HFFc6 (cell line): ENCODE results near the gene TENM3. TPM values are rescaled to one million over a fixed set of nuclear protein-coding genes. Genes with fewer than 3 reads are reported as not detected.

ENCODE experiments used
- DNase-seq: peaks from one replicate; pipeline ENCODE4 v3.0.0-alpha.2; 2018
- H3K27ac Mint-ChIP-seq: 2 replicates; pipeline ENCODE4 v1.8.0; 2020; ENCODE audit warnings: mild to moderate bottlenecking, mixed read lengths
- H3K27me3 Mint-ChIP-seq: 2 replicates; pipeline ENCODE4 v1.8.0; 2021; ENCODE audit warnings: mild to moderate bottlenecking, moderate library complexity, mixed read lengths; ENCODE audit not compliant: insufficient read depth
- H3K36me3 Mint-ChIP-seq: 2 replicates; pipeline ENCODE4 v1.8.0; 2021; ENCODE audit warnings: low read depth, mixed read lengths
- H3K4me1 Mint-ChIP-seq: 2 replicates; pipeline ENCODE4 v1.8.0; 2020; ENCODE audit warnings: low read depth, mixed read lengths
- H3K4me3 Mint-ChIP-seq: 2 replicates; pipeline ENCODE4 v1.8.0; 2020; ENCODE audit warnings: mild to moderate bottlenecking, moderate library complexity, mixed read lengths
- H3K9me3 Mint-ChIP-seq: 2 replicates; pipeline ENCODE4 v1.8.0; 2020; ENCODE audit warnings: mild to moderate bottlenecking, mixed read lengths
- total RNA-seq, 6 experiments: library from RNA; stranded (reverse); fragmentation: NEBNext Ultra II Directional; extraction: Animal tissue kit (Norgen Biotek cat#: 25700); gene quantifications; 2 replicates in 1 of 6; 3 replicates in 5 of 6; pipeline ENCODE4 v1.2.3, GENCODE V29; 2021
- TF ChIP-seq, protein P1 (sequence below): fragments of 200-600 bp; sonication (generic); IDR thresholded peaks from 2 replicates; pipeline ENCODE4 v1.5.0; 2021; ENCODE audit warnings: antibody characterized with exemption, mild to moderate bottlenecking

The TENM3 gene
- total RNA-seq, 6 experiments from 2014 or later: 31.1 to 52.1 (median 42.0) TPM

DNA sequence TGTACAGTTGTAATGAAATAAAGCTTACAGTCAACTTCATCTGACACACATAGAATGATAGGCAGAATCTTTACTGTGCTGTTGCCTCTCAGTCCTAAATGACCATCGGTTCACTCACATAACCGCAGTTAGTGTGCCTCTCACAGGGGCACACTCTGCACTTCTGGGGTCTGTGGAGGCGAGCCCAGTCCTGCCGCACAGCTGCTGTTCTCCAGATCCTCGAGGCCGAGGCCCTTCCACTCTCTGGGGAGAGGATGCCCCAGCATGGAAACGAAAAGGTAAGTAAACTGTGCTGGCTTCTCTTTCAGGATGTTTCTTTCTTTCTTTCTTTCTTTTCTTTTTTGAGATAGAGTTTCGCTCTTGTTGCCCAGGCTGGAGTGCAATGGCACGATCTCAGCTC lies 586.0 kb downstream of the TENM3 start:
- Mint-ChIP-seq H3K4me3 (no peak overlapping the region), H3K36me3 (no peaks in the 10 kb centered on the region), H3K9me3 (no peaks in the 10 kb centered on the region), H3K27me3 (peaks cover 23% of the 10 kb centered on the region), H3K27ac (no peak overlapping the region), H3K4me1 (no peaks in the 10 kb centered on the region)
- DNase-seq: no peak
- TF ChIP-seq, protein P1, sequence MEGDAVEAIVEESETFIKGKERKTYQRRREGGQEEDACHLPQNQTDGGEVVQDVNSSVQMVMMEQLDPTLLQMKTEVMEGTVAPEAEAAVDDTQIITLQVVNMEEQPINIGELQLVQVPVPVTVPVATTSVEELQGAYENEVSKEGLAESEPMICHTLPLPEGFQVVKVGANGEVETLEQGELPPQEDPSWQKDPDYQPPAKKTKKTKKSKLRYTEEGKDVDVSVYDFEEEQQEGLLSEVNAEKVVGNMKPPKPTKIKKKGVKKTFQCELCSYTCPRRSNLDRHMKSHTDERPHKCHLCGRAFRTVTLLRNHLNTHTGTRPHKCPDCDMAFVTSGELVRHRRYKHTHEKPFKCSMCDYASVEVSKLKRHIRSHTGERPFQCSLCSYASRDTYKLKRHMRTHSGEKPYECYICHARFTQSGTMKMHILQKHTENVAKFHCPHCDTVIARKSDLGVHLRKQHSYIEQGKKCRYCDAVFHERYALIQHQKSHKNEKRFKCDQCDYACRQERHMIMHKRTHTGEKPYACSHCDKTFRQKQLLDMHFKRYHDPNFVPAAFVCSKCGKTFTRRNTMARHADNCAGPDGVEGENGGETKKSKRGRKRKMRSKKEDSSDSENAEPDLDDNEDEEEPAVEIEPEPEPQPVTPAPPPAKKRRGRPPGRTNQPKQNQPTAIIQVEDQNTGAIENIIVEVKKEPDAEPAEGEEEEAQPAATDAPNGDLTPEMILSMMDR: no peak

DNA sequence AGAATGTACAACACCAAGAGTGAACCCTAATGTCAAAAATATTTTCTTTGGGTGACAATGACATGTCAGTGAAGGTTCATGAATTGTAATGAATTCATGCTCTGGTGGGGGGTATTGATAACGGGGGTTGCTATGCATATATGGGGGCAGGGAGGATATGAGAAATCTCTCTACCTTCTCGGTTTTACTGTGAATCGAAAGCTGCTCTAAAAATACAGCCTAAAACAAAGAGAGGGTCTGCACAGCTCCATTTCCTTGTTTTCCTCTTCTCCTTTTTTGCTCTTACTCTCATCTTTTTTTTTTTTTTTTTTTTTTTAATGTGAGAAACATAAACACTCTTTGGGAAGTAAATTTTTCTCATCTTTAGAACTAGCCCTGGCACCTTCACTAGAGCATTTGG lies 588.2 kb downstream of the TENM3 start:
- no peaks in the 10 kb centered on the region for H3K4me1 Mint-ChIP-seq
- H3K27me3 Mint-ChIP-seq: peaks cover 29% of the 10 kb centered on the region
- DNase-seq: no peak
- TF ChIP-seq, protein P1: no peak
- no peaks in the 10 kb centered on the region for H3K9me3 Mint-ChIP-seq
- no peak overlapping the region for H3K27ac Mint-ChIP-seq
- no peak overlapping the region for H3K4me3 Mint-ChIP-seq
- no peaks in the 10 kb centered on the region for H3K36me3 Mint-ChIP-seq

DNA sequence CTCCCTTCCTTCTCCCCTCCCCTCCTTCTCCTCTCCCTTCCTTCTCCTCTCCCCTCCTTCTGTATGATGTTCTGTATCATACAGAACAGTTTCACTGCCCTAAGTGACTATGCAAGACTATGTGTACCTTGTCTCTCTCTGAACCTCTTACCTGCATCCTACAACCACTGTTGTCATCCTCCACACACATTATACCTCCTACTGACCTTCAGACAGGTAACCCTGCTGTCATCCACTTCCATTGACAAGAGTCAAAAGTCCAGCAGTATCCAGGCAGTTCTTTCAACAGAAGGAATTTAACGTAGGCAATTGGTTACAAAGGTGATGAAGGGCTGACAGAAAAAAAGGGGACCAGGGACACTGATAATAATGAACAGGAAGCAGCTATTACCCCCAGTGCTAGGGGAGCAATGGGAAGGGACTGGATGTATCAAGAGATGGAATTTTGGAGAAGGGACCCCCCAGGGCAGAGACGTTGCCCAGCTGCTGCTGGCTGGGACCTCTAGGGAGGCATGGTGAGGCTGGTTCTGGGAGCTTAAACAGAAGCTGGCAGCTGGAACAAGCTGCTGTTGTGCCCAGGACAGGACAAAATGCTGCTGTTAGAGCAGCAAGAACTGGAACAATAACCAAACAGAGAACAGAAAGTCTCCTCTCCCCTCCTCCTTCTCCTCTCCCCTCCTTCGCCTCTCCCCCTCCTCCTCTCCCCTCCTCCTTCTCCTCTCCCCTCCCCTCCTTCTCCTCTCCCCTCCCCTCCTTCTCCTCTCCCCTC lies 589.3 kb downstream of the TENM3 start:
- Mint-ChIP-seq H3K36me3 (no peaks in the 10 kb centered on the region), H3K4me3 (no peak overlapping the region), H3K4me1 (no peaks in the 10 kb centered on the region), H3K27me3 (peaks cover 35% of the 10 kb centered on the region), H3K27ac (no peak overlapping the region), H3K9me3 (no peaks in the 10 kb centered on the region)
- DNase-seq: no peak
- TF ChIP-seq, protein P1: no peak

DNA sequence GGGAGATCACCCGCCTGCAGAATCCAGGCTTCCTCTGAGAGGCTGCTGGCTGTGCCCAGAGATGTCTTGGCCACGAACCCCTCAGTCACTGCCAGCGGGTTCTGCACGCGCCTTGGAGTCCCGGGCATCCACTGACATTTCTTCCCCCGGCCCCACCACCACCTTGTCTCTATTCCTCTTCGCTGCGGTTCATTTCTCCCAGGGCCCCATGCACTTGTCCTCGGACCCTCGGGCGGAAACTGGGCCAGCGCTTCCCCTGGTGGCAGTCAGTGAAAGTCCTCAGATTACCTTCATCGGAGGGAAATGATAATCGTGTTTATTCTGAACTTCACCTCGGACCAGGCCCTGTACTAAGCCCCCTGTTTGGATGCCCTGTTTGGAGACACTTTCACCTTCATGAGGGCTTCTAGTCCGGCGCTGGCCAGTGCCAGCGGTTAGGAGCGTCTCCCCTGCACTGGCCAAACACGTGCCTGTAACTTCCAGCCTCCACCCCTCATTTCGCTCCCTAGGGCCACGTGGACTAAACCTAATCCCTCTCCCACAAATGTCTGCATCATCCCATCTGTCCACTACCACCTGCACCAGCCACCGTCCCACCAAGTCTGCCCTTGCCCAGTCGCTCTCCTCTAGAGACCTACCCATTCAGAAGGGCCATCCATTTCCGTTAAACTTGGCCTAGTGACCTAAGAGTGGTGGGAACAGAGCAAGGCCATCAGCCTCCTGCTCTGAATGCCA lies 592.0 kb downstream of the TENM3 start:
- Mint-ChIP-seq H3K27ac (no peak overlapping the region), H3K4me1 (no peaks in the 10 kb centered on the region), H3K27me3 (peaks cover 29% of the 10 kb centered on the region), H3K36me3 (no peaks in the 10 kb centered on the region), H3K9me3 (no peaks in the 10 kb centered on the region), H3K4me3 (no peak overlapping the region)
- TF ChIP-seq, protein P1: peak; percentile 46
- DNase-seq: no peak

DNA sequence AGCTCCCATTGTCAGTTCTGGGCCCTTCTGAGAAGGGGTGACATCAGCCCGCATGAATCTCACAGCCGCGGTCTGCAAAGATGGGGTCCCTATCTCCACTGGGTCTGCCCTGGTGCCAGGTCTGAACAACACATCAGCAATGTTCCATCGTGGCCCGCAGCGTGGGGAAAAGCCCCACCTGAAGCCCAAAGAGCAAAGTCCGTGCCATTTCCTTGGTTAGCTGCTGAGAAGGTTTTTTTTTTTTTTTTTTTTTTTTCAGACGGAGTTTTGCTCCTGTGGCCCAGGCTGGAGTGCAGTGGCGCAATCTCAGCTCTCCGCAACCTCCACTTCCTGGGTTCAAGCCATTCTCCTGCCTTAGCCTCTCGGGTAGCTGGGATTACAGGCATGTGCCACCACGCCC lies 594.6 kb downstream of the TENM3 start:
- Mint-ChIP-seq H3K4me3 (no peak overlapping the region), H3K27ac (no peak overlapping the region), H3K9me3 (no peaks in the 10 kb centered on the region), H3K4me1 (no peaks in the 10 kb centered on the region), H3K27me3 (peaks cover 29% of the 10 kb centered on the region), H3K36me3 (no peaks in the 10 kb centered on the region)
- TF ChIP-seq, protein P1: no peak
- no peak for DNase-seq
